Keratinocyte (primary cell): ENCODE data around the gene TMEM59L. TPM values are rescaled to one million over a fixed set of nuclear protein-coding genes. Genes with fewer than 3 reads are reported as not detected.

Experiments
- DNase-seq: peaks from one replicate; pipeline ENCODE4 v3.0.0-alpha.2; 2011; ENCODE audit warnings: low read depth, missing footprints, low spot score
- FAIRE-seq: peaks from 2 replicates; lab custom pipeline; 2011; peaks lifted over from hg19 to GRCh38; lab: Jason Lieb, UNC
- H2AFZ ChIP-seq: 2 replicates; pipeline ENCODE4 v1.6.0; 2012; ENCODE audit warnings: low read length, control low read depth, inconsistent platforms; ENCODE audit not compliant: control insufficient read depth
- H3K27ac ChIP-seq: 2 replicates; pipeline ENCODE4 v1.5.1; 2011; ENCODE audit warnings: low read length; ENCODE audit not compliant: control insufficient read depth, insufficient read depth
- H3K27me3 ChIP-seq: 3 replicates; pipeline ENCODE4 v1.6.0; 2011; ENCODE audit warnings: low read length; ENCODE audit not compliant: control insufficient read depth, insufficient read depth; ENCODE audit errors: extremely low read depth
- H3K36me3 ChIP-seq, 2 experiments: 2 replicates in 1 of 2; 3 replicates in 1 of 2; pipeline ENCODE4 v1.5.1; 2011; ENCODE audit warnings: low read length in 2 of 2, mild to moderate bottlenecking in 1 of 2; ENCODE audit not compliant: control insufficient read depth in 2 of 2, insufficient read depth in 2 of 2; ENCODE audit errors: extremely low read depth in 1 of 2
- H3K4me1 ChIP-seq: 3 replicates; pipeline ENCODE4 v1.5.1; 2011; ENCODE audit warnings: low read length; ENCODE audit not compliant: control insufficient read depth, insufficient read depth; ENCODE audit errors: extremely low read depth
- H3K4me2 ChIP-seq: 3 replicates; pipeline ENCODE4 v1.6.0; 2011; ENCODE audit warnings: low read depth, low read length; ENCODE audit not compliant: control insufficient read depth, insufficient read depth; ENCODE audit errors: extremely low read depth
- H3K4me3 ChIP-seq, 3 experiments: fragments of 200-600 bp in 1 of 3; sonication (generic) in 1 of 3; 2 replicates in 2 of 3; 3 replicates in 1 of 3; pipeline ENCODE4 v1.5.1; 2011 to 2016; ENCODE audit warnings: low read length in 3 of 3, mild to moderate bottlenecking in 3 of 3, control low read depth in 2 of 3, inconsistent platforms in 1 of 3, low read depth in 1 of 3, mixed read lengths in 1 of 3, mixed run types in 1 of 3, moderate library complexity in 1 of 3; ENCODE audit not compliant: control insufficient read depth in 2 of 3, insufficient read depth in 2 of 3; ENCODE audit errors: extremely low read depth in 1 of 3
- H3K79me2 ChIP-seq: 2 replicates; pipeline ENCODE4 v1.6.0; 2012; ENCODE audit warnings: low read length; ENCODE audit not compliant: control insufficient read depth, insufficient read depth
- H3K9ac ChIP-seq: 3 replicates; pipeline ENCODE4 v1.6.0; 2011; ENCODE audit warnings: low read length; ENCODE audit not compliant: control insufficient read depth, insufficient read depth; ENCODE audit errors: extremely low read depth
- H3K9me1 ChIP-seq: 3 replicates; pipeline ENCODE4 v1.6.0; 2011; ENCODE audit warnings: low read length; ENCODE audit not compliant: control insufficient read depth, insufficient read depth; ENCODE audit errors: extremely low read depth
- H3K9me3 ChIP-seq: 2 replicates; pipeline ENCODE4 v1.5.1; 2012; ENCODE audit warnings: low read depth, low read length; ENCODE audit not compliant: control insufficient read depth
- H4K20me1 ChIP-seq: 3 replicates; pipeline ENCODE4 v1.6.0; 2011; ENCODE audit warnings: low read length; ENCODE audit not compliant: control insufficient read depth, insufficient read depth; ENCODE audit errors: extremely low read depth
- EZH2 ChIP-seq: IDR thresholded peaks from one replicate; pipeline ENCODE4 v1.6.1; 2012; ENCODE audit warnings: inconsistent platforms, mild to moderate bottlenecking, low read length, moderate library complexity
- dilution Hi-C: fragments of 300-500 bp; cut with MboI; formaldehyde crosslinking; loops from one replicate; pipeline ENCODE4 v1.7.0; 2020; ENCODE audit warnings: low sequenced_read_pairs; ENCODE audit not compliant: extremely low pct_ligation_motif_present
- polyA plus RNA-seq, 5 experiments: library from polyadenylated mRNA; depleted of rRNA in 3 of 5; stranded (reverse) in 3 of 5; stranded (forward) in 1 of 5; unstranded in 1 of 5; fragments of >200 nt; gene quantifications; 1 replicate in 1 of 5; 2 replicates in 3 of 5; 3 replicates in 1 of 5; pipeline versions ENCODE4 v1.2.1 to v1.2.3, GENCODE V29; 2011 to 2012; ENCODE audit warnings: missing spikeins in 2 of 5, low read depth in 1 of 5, low replicate concordance in 1 of 5
- TF ChIP-seq, protein P1 (sequence below), 3 experiments: IDR thresholded peaks in 1 of 3; conservative IDR thresholded peaks in 1 of 3; optimal IDR thresholded peaks in 1 of 3; 2 replicates in 2 of 3; 3 replicates in 1 of 3; pipeline versions ENCODE3 to v1.5.1; 2011; ENCODE audit warnings: low read length in 3 of 3, mild to moderate bottlenecking in 3 of 3, moderate library complexity in 2 of 3, control low read depth in 1 of 3, inconsistent platforms in 1 of 3; ENCODE audit not compliant: insufficient read depth in 2 of 3; ENCODE audit errors: extremely low read depth in 1 of 3

The TMEM59L gene
- polyA plus RNA-seq, 1 donor (not counting 4 experiments of a cell fraction or from before 2014, with no cell fraction given) = not detected

DNA sequence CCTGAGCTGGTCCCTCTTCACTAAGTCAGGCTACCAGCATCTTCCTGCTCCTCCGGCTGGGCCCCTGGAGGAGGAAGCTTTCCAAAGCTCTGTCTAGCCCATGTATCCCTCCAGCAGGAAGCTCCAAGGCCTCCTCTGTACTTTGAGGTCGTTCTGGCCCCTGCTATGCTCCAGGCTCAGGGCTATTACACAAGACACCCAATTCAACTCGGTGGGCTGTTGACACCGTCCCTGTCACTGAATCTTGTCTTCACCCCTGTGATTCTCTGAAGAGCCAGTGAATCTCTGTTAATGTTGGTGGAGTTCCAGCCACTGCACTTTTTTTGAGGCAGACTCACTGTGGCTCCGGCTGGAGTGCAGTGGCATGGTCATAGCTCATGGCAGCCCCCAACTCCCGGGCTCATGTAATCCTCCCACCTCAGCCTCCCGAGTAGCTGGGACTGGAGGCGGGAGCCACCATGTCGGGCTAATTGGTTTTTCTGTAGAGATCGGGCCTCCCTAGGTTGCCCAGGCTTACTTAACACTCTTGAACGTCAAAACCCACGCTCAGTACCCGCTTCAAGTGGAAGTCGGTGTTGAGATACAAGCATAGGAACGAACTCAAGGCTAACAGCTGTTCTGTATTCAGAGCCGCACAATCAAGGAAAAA, 24.6 kb upstream of the TMEM59L start:
- Histone ChIP-seq H2AFZ (peak overlapping the region; percentile 38), H3K36me3 (peaks cover 5 to 8% of the 10 kb centered on the region in 2 experiments), H3K4me2 (peak overlapping the region; percentile 91), H3K27me3 (no peaks in the 10 kb centered on the region), H3K9ac (peak overlapping the region; percentile 72), H3K79me2 (peaks cover 9% of the 10 kb centered on the region), H3K9me3 (no peaks in the 10 kb centered on the region), H3K9me1 (no peaks in the 10 kb centered on the region), H4K20me1 (no peaks in the 10 kb centered on the region), H3K4me1 (peaks cover 9% of the 10 kb centered on the region), H3K4me3 (peak overlapping the region; percentile 74 to 94 (median 84)), H3K27ac (no peak overlapping the region)
- DNase-seq = no peak
- no peak for FAIRE-seq
- TF ChIP-seq, protein P1, sequence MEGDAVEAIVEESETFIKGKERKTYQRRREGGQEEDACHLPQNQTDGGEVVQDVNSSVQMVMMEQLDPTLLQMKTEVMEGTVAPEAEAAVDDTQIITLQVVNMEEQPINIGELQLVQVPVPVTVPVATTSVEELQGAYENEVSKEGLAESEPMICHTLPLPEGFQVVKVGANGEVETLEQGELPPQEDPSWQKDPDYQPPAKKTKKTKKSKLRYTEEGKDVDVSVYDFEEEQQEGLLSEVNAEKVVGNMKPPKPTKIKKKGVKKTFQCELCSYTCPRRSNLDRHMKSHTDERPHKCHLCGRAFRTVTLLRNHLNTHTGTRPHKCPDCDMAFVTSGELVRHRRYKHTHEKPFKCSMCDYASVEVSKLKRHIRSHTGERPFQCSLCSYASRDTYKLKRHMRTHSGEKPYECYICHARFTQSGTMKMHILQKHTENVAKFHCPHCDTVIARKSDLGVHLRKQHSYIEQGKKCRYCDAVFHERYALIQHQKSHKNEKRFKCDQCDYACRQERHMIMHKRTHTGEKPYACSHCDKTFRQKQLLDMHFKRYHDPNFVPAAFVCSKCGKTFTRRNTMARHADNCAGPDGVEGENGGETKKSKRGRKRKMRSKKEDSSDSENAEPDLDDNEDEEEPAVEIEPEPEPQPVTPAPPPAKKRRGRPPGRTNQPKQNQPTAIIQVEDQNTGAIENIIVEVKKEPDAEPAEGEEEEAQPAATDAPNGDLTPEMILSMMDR (optimal IDR thresholded peaks at IDR 0.05 in 1 of 3, IDR thresholded peaks at IDR 0.05 in 1 of 3, conservative IDR thresholded peaks at IDR 0.05 in 1 of 3; ENCODE audit: extremely low read depth in 1 of 3, insufficient read depth in 2 of 3, low read length in 3 of 3) = no peak
- dilution Hi-C loops = no loop called here

DNA sequence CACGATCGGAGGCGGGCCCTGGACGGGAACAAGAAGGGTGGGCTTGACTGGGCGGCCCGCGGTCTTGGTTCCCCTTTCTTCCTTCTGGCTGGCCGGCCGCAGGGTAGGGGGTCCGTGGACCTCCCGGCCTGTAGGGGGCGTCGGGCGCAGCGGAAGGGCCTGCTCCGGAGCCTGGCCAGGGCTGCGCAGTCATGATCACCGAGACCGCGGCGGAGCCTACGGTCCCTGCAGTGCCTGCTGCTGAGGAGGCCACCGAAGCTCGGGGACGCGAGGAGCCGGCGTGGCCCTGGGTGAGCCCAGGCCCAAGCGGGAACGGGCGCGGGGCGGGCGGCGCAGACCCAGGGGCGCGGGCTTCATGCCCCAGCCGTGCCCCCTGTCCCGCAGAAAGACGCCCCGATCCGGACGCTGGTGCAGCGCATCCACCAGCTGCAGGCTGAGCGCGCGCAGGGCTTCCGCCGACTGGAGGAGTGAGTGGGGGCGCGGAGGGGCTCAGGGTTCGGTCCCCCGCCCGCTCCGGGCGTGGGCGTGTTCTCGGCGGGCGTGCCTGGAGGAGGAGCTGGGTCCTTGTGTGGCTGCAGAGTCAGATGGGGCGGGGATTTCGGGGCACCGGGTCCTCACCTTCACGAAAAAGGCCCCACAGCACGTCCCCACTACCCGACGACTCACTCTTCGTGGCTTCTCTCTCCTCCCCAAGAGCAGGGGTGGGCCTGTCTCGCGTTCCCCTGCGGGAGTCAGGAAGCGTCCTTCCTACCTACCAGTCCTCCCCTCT, 23.9 kb upstream of the TMEM59L start, which contains the start of gene REX1BD:
REX1BD (plus strand) TSS at position 188 of the 769 bp plus-strand sequence; CDS start at position 192, 4 bp downstream.
- Histone ChIP-seq H3K9me1 (no peaks in the 10 kb centered on the region), H3K4me1 (peaks cover 9% of the 10 kb centered on the region), H3K4me3 (peak within 1 kb of the TSS; percentile 74 to 94 (median 84)), H3K9ac (peak within 1 kb of the TSS; percentile 72), H3K4me2 (peak within 1 kb of the TSS; percentile 91), H2AFZ (peak within 1 kb of the TSS; percentile 65), H4K20me1 (no peaks in the 10 kb centered on the region), H3K27ac (peak within 1 kb of the TSS; percentile 60), H3K79me2 (peaks cover 9% of the 10 kb centered on the region), H3K9me3 (no peaks in the 10 kb centered on the region), H3K36me3 (peaks cover 5 to 8% of the 10 kb centered on the region in 2 experiments), H3K27me3 (no peaks in the 10 kb centered on the region)
- dilution Hi-C loops = no loop called here
- no peak for TF ChIP-seq EZH2
- TF ChIP-seq, protein P1 (optimal IDR thresholded peaks at IDR 0.05 in 1 of 3, IDR thresholded peaks at IDR 0.05 in 1 of 3, conservative IDR thresholded peaks at IDR 0.05 in 1 of 3; ENCODE audit: extremely low read depth in 1 of 3, insufficient read depth in 2 of 3, low read length in 3 of 3) = peak; percentile 67 to 91 (median 88)
- FAIRE-seq (no peak), DNase-seq (no peak)
